ENCODE results near the gene SUSD6. TPM values are rescaled to one million over a fixed set of nuclear protein-coding genes. Genes with fewer than 3 reads are reported as not detected.
"Not testable (repeated sequence)": the region's sequence is repeated elsewhere in the genome, so short reads cannot be mapped to it uniquely, and the experiment has no call there.

Gene SUSD6
- total RNA-seq, 2 experiments from 2014 or later: 42.9 to 44.5 TPM

DNA sequence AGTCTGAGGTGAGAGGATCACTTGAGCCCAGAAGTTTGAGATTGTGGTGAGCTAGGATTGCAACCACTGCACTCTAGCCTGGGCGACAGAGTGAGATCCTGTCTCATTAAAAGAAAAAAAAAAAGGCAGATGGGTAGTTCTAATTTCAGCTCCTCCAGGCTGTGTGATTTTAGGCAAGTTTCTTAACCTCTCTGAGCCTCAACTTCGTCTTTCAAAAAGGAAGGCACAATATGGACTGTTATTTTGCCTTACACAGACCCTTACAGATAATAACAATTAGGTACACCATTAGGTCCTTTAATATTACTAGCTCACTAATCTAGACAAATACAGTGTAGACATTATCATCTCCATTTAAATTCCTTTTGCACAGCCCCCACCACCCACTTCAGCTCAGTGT, 31.9 kb upstream of the SUSD6 start:
- Mint-ChIP-seq H3K4me3 (no peak overlapping the region), H3K9me3 (no peaks in the 10 kb centered on the region), H3K27me3 (peaks cover 38% of the 10 kb centered on the region), H3K4me1 (peaks cover 3% of the 10 kb centered on the region), H3K27ac (no peak overlapping the region), H3K36me3 (no peaks in the 10 kb centered on the region)
- no peak for ATAC-seq (ENCODE audit: low read depth)
- DNase-seq: no peak
- POLR2A ChIA-PET: no interaction called here

DNA sequence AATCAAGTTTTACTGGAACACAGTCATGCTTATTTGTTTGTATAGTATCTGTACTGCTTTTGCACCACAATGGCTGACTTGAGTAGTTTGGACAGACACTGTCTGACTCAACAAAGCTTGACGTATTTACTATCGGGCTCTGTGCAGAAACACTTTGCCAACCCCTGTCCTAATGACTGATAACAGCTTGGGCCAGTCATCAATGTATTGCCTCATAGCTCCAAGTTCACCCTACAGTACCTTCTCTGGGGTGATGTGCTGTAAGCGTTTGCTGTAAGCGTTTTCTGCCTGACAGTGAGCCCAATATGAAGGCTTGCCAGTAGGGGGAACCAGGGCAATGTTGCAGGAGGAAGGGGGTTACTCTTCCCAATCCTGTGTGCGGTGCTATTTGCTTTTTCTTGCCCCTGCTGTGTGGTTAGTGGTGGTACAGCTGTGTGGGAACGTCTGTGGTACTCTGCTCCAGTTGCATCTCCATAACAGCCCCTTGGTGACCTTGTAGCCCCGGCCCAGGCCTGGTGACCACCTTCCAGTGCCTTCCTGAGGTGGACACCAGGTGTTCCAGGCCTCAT, 31.3 kb upstream of the SUSD6 start:
- H3K9me3 Mint-ChIP-seq: no peaks in the 10 kb centered on the region
- no peak overlapping the region for H3K4me3 Mint-ChIP-seq
- no peaks in the 10 kb centered on the region for H3K36me3 Mint-ChIP-seq
- no peak for DNase-seq
- H3K27me3 Mint-ChIP-seq: peaks cover 33% of the 10 kb centered on the region
- no peak overlapping the region for H3K27ac Mint-ChIP-seq
- peaks cover 2% of the 10 kb centered on the region for H3K4me1 Mint-ChIP-seq
- no peak for ATAC-seq (ENCODE audit: low read depth)
- POLR2A ChIA-PET: no interaction called here

DNA sequence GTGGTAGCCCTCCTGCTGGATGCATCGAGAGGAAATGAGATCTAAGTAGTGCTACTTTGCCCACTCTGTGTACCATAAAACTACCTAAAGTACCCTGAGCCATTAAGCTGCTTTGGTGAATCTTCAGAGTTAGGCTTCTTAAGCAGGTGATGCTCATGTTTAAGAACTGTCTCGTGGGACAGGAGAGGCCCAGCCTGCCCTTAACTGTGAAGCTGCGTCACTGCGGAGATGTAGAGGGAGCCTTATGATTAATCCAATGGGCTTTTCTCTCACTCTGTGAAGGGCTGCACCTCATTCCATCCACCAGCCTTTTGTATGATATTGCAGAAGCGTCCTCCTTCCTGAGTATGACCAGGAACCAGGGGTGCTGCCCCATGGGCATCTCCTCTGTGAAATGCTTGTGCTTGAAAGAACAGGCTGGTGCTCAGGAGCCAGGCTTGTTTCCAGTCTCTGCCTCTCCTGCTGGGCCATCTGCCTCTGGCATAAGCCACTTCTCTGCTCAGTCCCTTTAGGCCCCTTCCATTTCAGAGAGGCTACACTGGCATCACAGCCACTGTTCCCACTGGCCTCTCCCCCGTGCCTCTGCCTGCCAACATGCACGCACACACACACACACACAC, 30.0 kb upstream of the SUSD6 start:
- H3K4me3 Mint-ChIP-seq: no peak overlapping the region
- H3K9me3 Mint-ChIP-seq: no peaks in the 10 kb centered on the region
- no peak for ATAC-seq (ENCODE audit: low read depth)
- peaks cover 5% of the 10 kb centered on the region for H3K4me1 Mint-ChIP-seq
- no peak for DNase-seq
- no peak overlapping the region for H3K27ac Mint-ChIP-seq
- POLR2A ChIA-PET: no interaction called here
- no peaks in the 10 kb centered on the region for H3K36me3 Mint-ChIP-seq
- H3K27me3 Mint-ChIP-seq: peaks cover 20% of the 10 kb centered on the region

DNA sequence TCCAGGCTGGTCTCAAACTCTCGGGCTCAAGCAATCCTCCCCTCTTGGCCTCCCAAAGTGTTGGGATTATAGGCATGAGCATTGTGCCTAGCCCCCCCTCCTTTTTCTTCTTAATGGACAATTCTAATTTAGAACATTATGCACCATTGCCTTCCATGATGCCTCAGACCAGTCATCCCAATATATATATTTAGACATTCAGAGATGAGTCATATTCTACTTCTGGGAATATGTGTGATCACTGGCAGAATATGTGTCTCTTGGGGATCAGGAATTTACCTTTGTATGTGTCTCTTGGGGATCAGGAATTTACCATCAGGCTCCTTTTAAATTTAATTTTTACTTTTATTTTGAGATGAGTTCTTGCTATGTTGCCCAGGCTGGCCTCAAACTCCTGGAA, 29.2 kb upstream of the SUSD6 start:
- POLR2A ChIA-PET: no interaction called here
- ATAC-seq (ENCODE audit: low read depth) (no peak), DNase-seq (no peak)
- H3K27ac Mint-ChIP-seq: no peak overlapping the region
- no peaks in the 10 kb centered on the region for H3K9me3 Mint-ChIP-seq
- H3K36me3 Mint-ChIP-seq: no peaks in the 10 kb centered on the region
- peaks cover 14% of the 10 kb centered on the region for H3K27me3 Mint-ChIP-seq
- H3K4me1 Mint-ChIP-seq: peaks cover 5% of the 10 kb centered on the region
- H3K4me3 Mint-ChIP-seq: no peak overlapping the region

DNA sequence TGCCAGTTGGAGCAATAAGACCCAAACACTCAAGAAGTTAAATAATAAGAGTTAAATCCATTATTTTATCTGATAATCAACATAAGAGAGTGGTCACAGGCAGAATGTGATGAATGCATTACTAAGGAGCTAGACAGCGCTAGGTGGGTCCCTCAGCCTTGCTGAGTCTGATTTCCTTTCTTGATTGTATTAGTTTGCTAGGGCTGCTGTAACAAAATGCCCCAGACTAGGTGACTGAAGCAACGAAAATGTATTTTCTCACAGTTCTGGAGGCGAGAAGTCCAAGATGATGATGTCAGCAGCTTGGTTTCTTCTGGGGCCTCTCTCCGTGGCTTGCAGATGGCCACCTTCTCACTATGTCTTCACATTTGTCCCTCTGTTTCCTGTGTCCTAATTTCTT, 28.6 kb upstream of the SUSD6 start:
- no peak overlapping the region for H3K27ac Mint-ChIP-seq
- no peaks in the 10 kb centered on the region for H3K36me3 Mint-ChIP-seq
- H3K4me3 Mint-ChIP-seq: no peak overlapping the region
- H3K4me1 Mint-ChIP-seq: peaks cover 7% of the 10 kb centered on the region
- ATAC-seq (ENCODE audit: low read depth) (no peak), DNase-seq (no peak)
- POLR2A ChIA-PET: no interaction called here
- peaks cover 8% of the 10 kb centered on the region for H3K27me3 Mint-ChIP-seq
- no peaks in the 10 kb centered on the region for H3K9me3 Mint-ChIP-seq

DNA sequence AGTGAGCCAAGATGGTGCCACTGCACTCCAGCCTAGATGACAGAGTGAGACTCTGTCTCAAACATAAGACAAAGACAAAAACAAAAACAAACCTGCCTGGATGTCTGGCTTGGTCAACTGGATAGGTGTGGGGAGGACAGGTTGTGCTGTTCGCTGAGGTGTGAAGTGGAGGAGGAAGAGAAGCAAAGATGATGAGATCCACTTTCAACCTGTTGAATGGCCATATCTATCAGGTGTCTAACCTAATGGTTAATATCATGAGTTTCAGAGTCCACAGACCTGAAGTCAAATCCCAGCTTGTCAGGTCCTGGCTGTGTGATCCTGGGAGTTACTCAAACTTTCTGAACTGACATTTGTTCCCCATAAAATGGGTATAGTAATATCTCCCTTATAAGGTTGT, 27.0 kb upstream of the SUSD6 start:
- Mint-ChIP-seq H3K4me3 (no peak overlapping the region), H3K27ac (no peak overlapping the region), H3K36me3 (no peaks in the 10 kb centered on the region), H3K9me3 (no peaks in the 10 kb centered on the region), H3K27me3 (peaks cover 10% of the 10 kb centered on the region), H3K4me1 (peaks cover 8% of the 10 kb centered on the region)
- POLR2A ChIA-PET: no interaction called here
- ATAC-seq (ENCODE audit: low read depth) (no peak), DNase-seq (no peak)

DNA sequence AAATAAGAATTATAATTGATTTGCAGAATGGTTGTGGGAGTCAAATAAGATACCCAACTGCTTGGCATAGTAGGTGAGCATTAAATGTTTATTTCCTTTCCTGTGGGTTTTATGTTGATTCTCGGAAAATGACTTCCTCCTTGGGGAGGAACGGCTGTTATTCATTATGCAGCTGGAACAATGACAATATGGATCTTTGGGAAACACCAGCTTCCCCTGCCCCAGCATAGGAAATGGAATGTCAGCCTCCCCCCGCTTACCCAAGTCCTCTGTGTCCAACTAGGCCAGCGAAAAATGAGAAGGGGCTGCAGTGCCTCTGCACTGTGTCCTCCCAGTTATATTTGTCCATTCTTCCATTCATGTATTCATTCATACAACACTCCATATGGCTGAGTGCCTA, 25.0 kb upstream of the SUSD6 start:
- H3K27ac Mint-ChIP-seq: no peak overlapping the region
- ATAC-seq (ENCODE audit: low read depth): no peak
- DNase-seq: no peak
- peaks cover 4% of the 10 kb centered on the region for H3K27me3 Mint-ChIP-seq
- POLR2A ChIA-PET: no interaction called here
- peaks cover 8% of the 10 kb centered on the region for H3K4me1 Mint-ChIP-seq
- H3K9me3 Mint-ChIP-seq: no peaks in the 10 kb centered on the region
- H3K4me3 Mint-ChIP-seq: no peak overlapping the region
- H3K36me3 Mint-ChIP-seq: no peaks in the 10 kb centered on the region

DNA sequence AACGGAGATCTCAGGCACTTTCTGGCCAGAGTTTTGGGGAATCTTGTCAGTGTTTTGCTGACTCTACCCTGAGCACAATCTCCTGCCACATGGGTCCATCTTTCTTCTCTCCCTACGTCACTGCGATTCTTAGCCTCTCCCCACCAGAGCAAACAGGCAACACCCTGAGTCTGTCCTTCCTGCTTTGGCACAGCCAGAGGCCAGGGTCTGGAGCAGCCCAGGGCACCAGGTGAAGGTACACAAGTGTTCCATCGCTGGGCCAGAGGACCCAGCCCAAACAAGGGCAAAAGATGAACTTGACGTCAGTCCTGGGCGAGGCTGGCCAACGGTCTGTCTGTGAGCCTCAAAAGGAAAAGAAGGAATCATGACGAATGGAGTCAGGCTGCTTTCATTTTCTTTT, 24.0 kb upstream of the SUSD6 start:
- POLR2A ChIA-PET: no interaction called here
- H3K4me3 Mint-ChIP-seq: no peak overlapping the region
- H3K9me3 Mint-ChIP-seq: no peaks in the 10 kb centered on the region
- H3K27me3 Mint-ChIP-seq: peaks cover 7% of the 10 kb centered on the region
- peaks cover 8% of the 10 kb centered on the region for H3K4me1 Mint-ChIP-seq
- DNase-seq (no peak), ATAC-seq (ENCODE audit: low read depth) (no peak)
- H3K27ac Mint-ChIP-seq: no peak overlapping the region
- no peaks in the 10 kb centered on the region for H3K36me3 Mint-ChIP-seq

DNA sequence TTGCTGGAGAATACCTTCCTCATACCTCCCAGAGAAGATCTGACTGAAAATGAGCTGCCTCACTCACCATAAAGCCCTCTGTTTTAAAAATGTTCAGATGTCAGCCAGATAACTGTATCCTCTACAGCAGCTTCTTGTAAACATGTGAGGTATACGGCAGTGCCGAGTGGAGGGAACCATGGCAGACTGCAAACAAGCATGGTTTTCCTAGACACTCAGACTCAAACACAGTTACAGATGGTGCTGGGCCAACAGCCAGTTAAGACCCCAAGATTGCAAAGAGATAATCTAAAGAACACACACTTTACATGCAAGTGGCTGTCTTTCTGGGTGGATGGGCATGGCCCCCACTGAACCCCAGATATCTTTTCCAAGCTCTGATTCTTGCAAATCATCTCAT, 20.1 kb upstream of the SUSD6 start:
- H3K27me3 Mint-ChIP-seq: peaks cover 10% of the 10 kb centered on the region
- no peak overlapping the region for H3K4me3 Mint-ChIP-seq
- peaks cover 4% of the 10 kb centered on the region for H3K4me1 Mint-ChIP-seq
- POLR2A ChIA-PET: no interaction called here
- H3K36me3 Mint-ChIP-seq: no peaks in the 10 kb centered on the region
- DNase-seq: no peak
- no peaks in the 10 kb centered on the region for H3K9me3 Mint-ChIP-seq
- H3K27ac Mint-ChIP-seq: no peak overlapping the region
- no peak for ATAC-seq (ENCODE audit: low read depth)

DNA sequence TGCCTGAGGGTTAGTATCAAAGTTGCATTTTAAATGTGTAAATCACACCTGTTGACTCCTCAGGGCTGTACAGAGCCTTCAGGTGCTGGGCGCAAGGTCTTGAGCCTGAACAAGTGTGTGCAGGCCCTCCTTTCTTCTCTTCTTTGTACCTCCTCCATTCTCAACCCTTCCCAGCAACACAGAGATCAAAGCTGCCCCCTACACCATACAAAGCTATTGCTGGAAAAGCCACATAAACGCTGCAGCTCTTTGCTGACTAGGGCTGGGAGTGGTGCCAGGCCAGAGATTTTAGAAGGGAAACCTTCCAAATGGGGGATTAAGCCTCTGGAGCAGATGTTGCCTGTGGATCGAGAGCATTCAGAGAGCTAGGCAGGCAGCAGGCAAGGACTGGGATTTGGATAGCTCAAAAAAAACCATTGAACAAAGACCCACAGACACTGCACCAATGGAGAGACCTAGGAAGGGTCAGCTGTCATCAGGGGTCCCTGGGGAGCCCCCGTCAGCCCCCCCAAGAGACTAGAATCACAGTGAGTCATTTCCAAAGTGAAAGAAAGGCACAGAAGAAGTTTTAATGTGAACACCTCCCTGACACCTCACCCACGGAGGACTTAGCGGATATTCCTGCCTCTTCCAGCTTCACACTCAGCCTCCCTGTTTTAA, 18.2 kb upstream of the SUSD6 start:
- H3K9me3 Mint-ChIP-seq: no peaks in the 10 kb centered on the region
- POLR2A ChIA-PET: no interaction called here
- no peak for ATAC-seq (ENCODE audit: low read depth)
- no peaks in the 10 kb centered on the region for H3K4me1 Mint-ChIP-seq
- H3K27ac Mint-ChIP-seq: no peak overlapping the region
- no peaks in the 10 kb centered on the region for H3K36me3 Mint-ChIP-seq
- H3K27me3 Mint-ChIP-seq: peaks cover 10% of the 10 kb centered on the region
- no peak for DNase-seq
- no peak overlapping the region for H3K4me3 Mint-ChIP-seq

DNA sequence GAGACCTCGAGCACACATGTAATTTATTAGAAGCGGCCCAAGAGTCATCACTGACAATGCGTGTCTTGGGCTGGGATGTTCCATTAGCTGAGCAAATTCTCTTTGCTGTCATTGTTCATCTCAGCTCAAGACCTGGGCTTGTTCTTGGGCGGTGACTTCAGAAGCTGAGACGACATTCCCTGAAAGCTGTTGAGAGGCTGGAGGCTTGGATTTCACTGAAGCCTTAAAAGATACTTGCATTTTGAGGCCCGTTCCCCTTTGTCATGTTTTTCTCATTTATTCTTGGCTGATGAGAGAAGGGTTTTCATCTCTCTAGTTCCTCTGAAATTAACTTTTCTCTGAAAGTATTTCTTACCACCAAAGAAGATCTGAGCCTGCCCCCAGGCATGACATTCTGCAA, 16.6 kb upstream of the SUSD6 start:
- no peak for ATAC-seq (ENCODE audit: low read depth)
- Mint-ChIP-seq H3K4me1 (no peaks in the 10 kb centered on the region), H3K27ac (no peak overlapping the region), H3K4me3 (no peak overlapping the region), H3K36me3 (no peaks in the 10 kb centered on the region), H3K27me3 (peaks cover 5% of the 10 kb centered on the region), H3K9me3 (no peaks in the 10 kb centered on the region)
- POLR2A ChIA-PET: no interaction called here
- DNase-seq: no peak

DNA sequence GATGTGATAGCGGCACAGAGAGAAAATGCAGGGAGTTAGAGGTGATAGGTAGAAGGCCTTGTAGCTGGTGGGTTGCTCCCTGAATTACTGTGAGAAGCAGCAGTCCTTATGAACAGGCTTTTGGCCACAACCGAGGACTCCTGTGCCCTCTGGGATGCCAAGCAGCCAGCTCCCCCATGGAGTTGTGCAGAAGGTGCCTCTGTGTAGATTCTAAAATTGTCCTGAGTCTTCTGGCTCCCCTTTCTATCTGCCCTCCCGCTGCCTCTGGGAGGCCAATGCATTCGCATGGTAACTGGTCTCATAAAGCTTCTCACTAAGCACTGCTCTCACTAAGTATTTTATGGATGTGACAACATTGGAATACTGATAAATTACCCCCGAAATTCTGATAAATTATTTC, 16.1 kb upstream of the SUSD6 start:
- POLR2A ChIA-PET: no interaction called here
- DNase-seq (no peak), ATAC-seq (ENCODE audit: low read depth) (no peak)
- Mint-ChIP-seq H3K4me1 (no peaks in the 10 kb centered on the region), H3K9me3 (no peaks in the 10 kb centered on the region), H3K27me3 (peaks cover 5% of the 10 kb centered on the region), H3K36me3 (no peaks in the 10 kb centered on the region), H3K27ac (no peak overlapping the region), H3K4me3 (no peak overlapping the region)

DNA sequence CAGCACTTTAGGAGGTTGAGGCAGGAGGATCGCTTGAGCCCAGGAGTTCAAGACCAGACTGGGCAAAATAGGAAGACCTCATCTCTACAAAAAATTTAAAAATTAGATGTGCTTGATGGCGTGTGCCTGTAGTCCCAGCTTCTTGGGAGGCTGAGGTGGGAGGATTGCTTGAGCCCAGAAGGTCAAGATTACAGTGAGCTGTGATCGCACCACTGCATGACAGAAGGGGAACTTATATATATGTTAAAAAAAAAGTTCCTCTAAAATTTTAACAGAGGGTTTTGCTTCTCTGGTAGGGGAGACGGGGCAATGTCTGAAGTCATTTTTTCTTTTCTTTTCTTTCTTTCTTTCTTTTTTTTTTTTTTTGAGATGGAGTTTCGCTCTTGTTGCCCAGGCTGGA, 12.0 kb upstream of the SUSD6 start:
- not testable (repeated sequence) for H3K9me3 Mint-ChIP-seq; H3K36me3 Mint-ChIP-seq; H3K27me3 Mint-ChIP-seq; H3K27ac Mint-ChIP-seq; H3K4me1 Mint-ChIP-seq; DNase-seq; H3K4me3 Mint-ChIP-seq; ATAC-seq (ENCODE audit: low read depth)
- POLR2A ChIA-PET: interaction anchor here (1.5 kb wide), 1 partner anchor 9 kb away, joined by 3 read pairs; no protein-coding TSS in a partner anchor

DNA sequence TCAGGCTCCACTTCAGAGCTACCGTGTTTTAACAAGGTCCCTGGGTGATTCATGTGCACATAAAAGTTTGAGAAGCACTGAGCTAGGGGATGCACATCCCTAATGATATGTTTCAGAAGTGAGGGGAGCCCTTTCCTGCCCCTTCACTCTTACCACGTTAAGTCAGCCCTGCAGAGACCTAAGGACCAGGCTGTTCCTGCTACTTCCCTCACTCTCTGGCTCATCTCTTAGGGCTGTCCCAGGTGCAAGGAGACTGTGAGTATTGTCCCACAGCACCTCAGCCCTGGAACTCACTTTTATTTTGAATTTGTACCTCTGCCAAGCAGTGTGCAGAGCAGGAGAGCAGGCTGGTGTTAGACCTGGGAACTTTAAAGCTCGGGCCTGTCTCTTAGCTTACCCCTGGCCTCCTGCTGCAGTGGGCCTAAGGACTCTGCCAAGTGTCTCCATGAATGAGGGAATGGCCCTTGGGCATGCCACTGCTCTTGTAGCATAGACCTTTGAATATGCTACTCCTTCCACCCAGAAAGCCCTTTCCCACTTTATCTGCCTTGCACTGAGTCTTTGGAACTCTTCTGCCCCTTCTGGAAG, 11.0 kb upstream of the SUSD6 start:
- ATAC-seq (ENCODE audit: low read depth): no peak
- POLR2A ChIA-PET: no interaction called here
- no peak for DNase-seq
- Mint-ChIP-seq H3K4me1 (peaks cover 1% of the 10 kb centered on the region), H3K27ac (no peak overlapping the region), H3K9me3 (no peaks in the 10 kb centered on the region), H3K27me3 (no peaks in the 10 kb centered on the region), H3K36me3 (no peaks in the 10 kb centered on the region), H3K4me3 (no peak overlapping the region)

All from activated naive CD8-positive, alpha-beta T cell treated with anti-CD3 and anti-CD28 coated beads, Interleukin-2, amount 10 ng/mL, durations not matched to agents 7 days and 5 days (primary cell).